HG03095 (cell line): ENCODE measurements around the gene ZNF507.
"Not testable (repeated sequence)": the region's sequence is repeated elsewhere in the genome, so short reads cannot be mapped to it uniquely, and the experiment has no call there.

Experiments
- ATAC-seq: cut with Tn5 transposase; IDR thresholded peaks from one replicate; pipeline ENCODE4 v1.9.1; 2021; ENCODE audit warnings: moderate library complexity; ENCODE audit not compliant: unreplicated experiment

Gene ZNF507

GRCh38 chr19:32406161-32407003, 61.0 kb downstream of the ZNF507 start:
- no peak for ATAC-seq

GRCh38 chr19:32407004-32407992, 61.9 kb downstream of the ZNF507 start:
- no peak for ATAC-seq

DNA sequence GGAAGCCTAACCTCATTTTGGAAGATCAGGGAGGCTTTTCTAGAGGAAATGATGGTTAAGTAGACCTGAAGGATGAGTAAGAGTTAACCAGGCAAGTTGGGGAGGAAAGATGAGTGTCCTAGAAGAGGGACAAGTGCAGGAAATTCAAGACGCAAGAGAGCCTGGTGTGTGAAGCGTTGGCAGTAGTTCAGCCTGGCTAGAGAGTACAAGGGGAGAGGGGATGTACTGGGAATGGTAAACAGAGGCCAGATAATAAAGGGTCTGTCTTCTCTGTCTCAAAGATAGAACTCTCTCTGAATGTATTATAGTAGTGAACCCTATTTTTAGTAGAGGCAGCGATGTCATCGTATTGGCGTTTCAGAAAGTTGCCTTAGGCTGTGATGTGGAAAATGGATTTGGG, 69.8 kb downstream of the ZNF507 start:
- ATAC-seq = no peak

GRCh38 chr19:32415669-32416068, 70.3 kb downstream of the ZNF507 start:
- ATAC-seq = no peak

- ATAC-seq = no peak
These were observed 71.5 kb downstream of the ZNF507 start for GRCh38 chr19:32416749-32417456.

- no peak for ATAC-seq
These were observed 72.7 kb downstream of the ZNF507 start for GRCh38 chr19:32418155-32418554.

DNA sequence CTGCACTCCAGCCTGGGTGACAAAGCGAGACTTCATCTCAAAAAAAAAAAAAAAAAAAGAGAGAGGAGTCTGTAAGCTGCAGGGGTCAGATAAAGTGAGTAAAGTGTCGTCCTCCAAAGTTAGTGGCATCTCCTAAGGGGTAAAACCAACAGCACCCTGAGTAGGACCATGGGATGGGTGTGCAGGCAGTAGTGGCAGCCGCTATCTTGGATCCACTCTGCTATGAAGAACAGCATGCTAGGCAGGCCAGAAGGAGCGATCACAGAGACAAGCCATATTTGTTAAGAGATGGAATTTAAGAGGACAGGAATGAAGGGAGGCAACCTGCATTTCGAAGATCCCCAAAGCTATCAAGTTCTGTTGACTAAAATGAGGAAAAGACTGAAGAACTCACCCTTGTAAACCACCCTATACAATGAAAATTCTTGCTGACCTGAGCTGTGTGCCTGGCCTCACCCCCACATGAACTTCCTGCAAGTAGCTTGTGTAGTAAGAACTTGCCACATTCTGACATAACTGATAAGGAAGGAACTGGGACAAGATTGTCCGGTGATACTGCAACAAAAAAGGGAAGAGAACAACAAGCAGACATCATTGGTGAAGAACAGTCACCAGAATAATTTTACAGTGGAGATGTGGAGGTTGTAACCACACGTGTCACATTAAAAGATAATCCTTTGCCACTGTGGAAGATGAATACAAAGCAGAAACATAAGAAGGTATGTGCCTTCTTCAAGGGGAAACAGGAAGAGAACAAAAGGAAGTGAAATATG, 76.4 kb downstream of the ZNF507 start:
- ATAC-seq = no peak

- ATAC-seq = no peak
These were observed 77.0 kb downstream of the ZNF507 start for GRCh38 chr19:32422435-32422834.

GRCh38 chr19:32423944-32424343, 78.5 kb downstream of the ZNF507 start:
- ATAC-seq = not testable (repeated sequence)

GRCh38 chr19:32427536-32427935, 82.1 kb downstream of the ZNF507 start:
- no peak for ATAC-seq

GRCh38 chr19:32436692-32437091, 91.3 kb downstream of the ZNF507 start:
- no peak for ATAC-seq

- ATAC-seq = no peak
These were observed 91.7 kb downstream of the ZNF507 start for GRCh38 chr19:32437096-32437495.
